H9 (cell line): Measurements from ENCODE around the gene PAQR7. TPM values are rescaled to one million over a fixed set of nuclear protein-coding genes. Genes with fewer than 3 reads are reported as not detected.

Experiments used
- DNase-seq: peaks from one replicate; pipeline ENCODE4 v3.0.0-alpha.2; 2017
- H2AFZ ChIP-seq: one replicate; pipeline ENCODE4 v1.6.1; 2013; ENCODE audit warnings: mild to moderate bottlenecking, low read length, control low read depth, moderate library complexity
- H2AK5ac ChIP-seq: 2 replicates; pipeline ENCODE4 v1.6.1; 2013; ENCODE audit warnings: low read length, control low read depth, mixed read lengths; ENCODE audit not compliant: insufficient read length
- H2BK120ac ChIP-seq: one replicate; pipeline ENCODE4 v1.6.1; 2013; ENCODE audit warnings: low read depth, mild to moderate bottlenecking, low read length, control low read depth, inconsistent platforms; ENCODE audit not compliant: poor library complexity, severe bottlenecking
- H2BK12ac ChIP-seq: 2 replicates; pipeline ENCODE4 v1.6.1; 2013; ENCODE audit warnings: low read length, control low read depth, mixed read lengths, low read depth; ENCODE audit not compliant: insufficient read length
- H2BK15ac ChIP-seq: 2 replicates; pipeline ENCODE4 v1.6.1; 2013; ENCODE audit warnings: low read depth, low read length, control low read depth
- H2BK20ac ChIP-seq: one replicate; pipeline ENCODE4 v1.6.1; 2013; ENCODE audit warnings: low read depth, mild to moderate bottlenecking, low read length, control low read depth, inconsistent platforms; ENCODE audit not compliant: poor library complexity, severe bottlenecking
- H2BK5ac ChIP-seq: 2 replicates; pipeline ENCODE4 v1.6.1; 2013; ENCODE audit warnings: low read length, control low read depth, mixed read lengths; ENCODE audit not compliant: insufficient read length
- H3K14ac ChIP-seq: 2 replicates; pipeline ENCODE4 v1.6.1; 2013; ENCODE audit warnings: low read length, control low read depth; ENCODE audit not compliant: insufficient read depth
- H3K18ac ChIP-seq: 2 replicates; pipeline ENCODE4 v1.6.1; 2013; ENCODE audit warnings: low read depth, mild to moderate bottlenecking, mixed read lengths, low read length, control low read depth; ENCODE audit not compliant: insufficient read length
- H3K23ac ChIP-seq: 2 replicates; pipeline ENCODE4 v1.6.1; 2013; ENCODE audit warnings: low read length, control low read depth, mixed read lengths, low read depth; ENCODE audit not compliant: insufficient read length
- H3K23me2 ChIP-seq: 2 replicates; pipeline ENCODE4 v1.6.1; 2013; ENCODE audit warnings: low read depth, mild to moderate bottlenecking, mixed read lengths, low read length, control low read depth; ENCODE audit not compliant: insufficient read length, poor library complexity, severe bottlenecking
- H3K27ac ChIP-seq: 2 replicates; pipeline ENCODE4 v1.5.1; 2013; ENCODE audit warnings: low read length, control low read depth, mixed read lengths, low read depth; ENCODE audit not compliant: insufficient read length
- H3K27me3 ChIP-seq: 2 replicates; pipeline ENCODE4 v1.6.1; 2013; ENCODE audit warnings: low read length, control low read depth, inconsistent platforms; ENCODE audit not compliant: insufficient read depth
- H3K4ac ChIP-seq: 2 replicates; pipeline ENCODE4 v1.6.1; 2013; ENCODE audit warnings: low read depth, mild to moderate bottlenecking, control low read depth, inconsistent platforms, low read length, moderate library complexity
- H3K4me1 ChIP-seq: 2 replicates; pipeline ENCODE4 v1.6.1; 2013; ENCODE audit warnings: low read length, control low read depth, inconsistent platforms; ENCODE audit not compliant: insufficient read depth
- H3K4me2 ChIP-seq: 2 replicates; pipeline ENCODE4 v1.6.1; 2013; ENCODE audit warnings: low read length, control low read depth, mixed read lengths; ENCODE audit not compliant: insufficient read length, insufficient read depth
- H3K56ac ChIP-seq: 2 replicates; pipeline ENCODE4 v1.6.1; 2013; ENCODE audit warnings: low read depth, mild to moderate bottlenecking, mixed read lengths, low read length, control low read depth; ENCODE audit not compliant: insufficient read length
- H3K79me1 ChIP-seq: 2 replicates; pipeline ENCODE4 v1.6.1; 2013; ENCODE audit warnings: low read depth, mild to moderate bottlenecking, moderate library complexity, low read length, control low read depth, inconsistent platforms; ENCODE audit not compliant: insufficient read depth, poor library complexity, severe bottlenecking
- H3K79me2 ChIP-seq: 2 replicates; pipeline ENCODE4 v1.6.1; 2013; ENCODE audit warnings: low read length, control low read depth, inconsistent platforms; ENCODE audit not compliant: insufficient read depth
- H3K9ac ChIP-seq: 2 replicates; pipeline ENCODE4 v1.6.1; 2013; ENCODE audit warnings: low read length, control low read depth, mixed read lengths; ENCODE audit not compliant: insufficient read length; ENCODE audit errors: extremely low read depth
- H3K9me3 ChIP-seq: one replicate; pipeline ENCODE4 v1.6.1; 2013; ENCODE audit warnings: low read depth, low read length, inconsistent platforms; ENCODE audit not compliant: control insufficient read depth
- H3T11ph ChIP-seq: one replicate; pipeline ENCODE4 v1.6.1; 2013; ENCODE audit warnings: mild to moderate bottlenecking, low read length, control low read depth, inconsistent platforms
- H4K20me1 ChIP-seq: one replicate; pipeline ENCODE4 v1.6.1; 2013; ENCODE audit not compliant: control insufficient read depth, insufficient read length, insufficient read depth
- H4K5ac ChIP-seq: 2 replicates; pipeline ENCODE4 v1.6.1; 2013; ENCODE audit warnings: low read depth, mild to moderate bottlenecking, mixed read lengths, low read length, control low read depth; ENCODE audit not compliant: insufficient read length
- H4K8ac ChIP-seq: replicated peaks from 2 replicates; pipeline ENCODE4 v1.6.1; 2013; ENCODE audit warnings: low read length, control low read depth, mixed read lengths, low read depth; ENCODE audit not compliant: insufficient read length
- H4K91ac ChIP-seq: 2 replicates; pipeline ENCODE4 v1.6.1; 2013; ENCODE audit warnings: low read depth, mild to moderate bottlenecking, moderate library complexity, mixed read lengths, low read length, control low read depth; ENCODE audit not compliant: insufficient read length
- H3K27ac Mint-ChIP-seq, 3 experiments: 2 replicates in 2 of 3; 3 replicates in 1 of 3; pipeline ENCODE4 v1.8.0; 2020 to 2021; ENCODE audit warnings: mixed read lengths in 3 of 3, mild to moderate bottlenecking in 1 of 3, moderate library complexity in 1 of 3
- H3K27me3 Mint-ChIP-seq: 2 replicates; pipeline ENCODE4 v1.8.0; 2021; ENCODE audit warnings: low read depth, mild to moderate bottlenecking, moderate library complexity, mixed read lengths
- H3K36me3 Mint-ChIP-seq, 3 experiments: 2 replicates in 2 of 3; 3 replicates in 1 of 3; pipeline ENCODE4 v1.8.0; 2020 to 2021; ENCODE audit warnings: low read depth in 3 of 3, mixed read lengths in 3 of 3; ENCODE audit not compliant: insufficient read depth in 1 of 3
- H3K4me1 Mint-ChIP-seq, 2 experiments: 2 replicates each; pipeline ENCODE4 v1.8.0; 2020; ENCODE audit warnings: mixed read lengths in 2 of 2
- H3K4me3 Mint-ChIP-seq, 2 experiments: 2 replicates in 1 of 2; 3 replicates in 1 of 2; pipeline ENCODE4 v1.8.0; 2020 to 2021; ENCODE audit warnings: mild to moderate bottlenecking in 2 of 2, mixed read lengths in 2 of 2, moderate library complexity in 1 of 2
- H3K9me3 Mint-ChIP-seq, 2 experiments: 2 replicates in 1 of 2; 3 replicates in 1 of 2; pipeline ENCODE4 v1.8.0; 2020; ENCODE audit warnings: mild to moderate bottlenecking in 2 of 2, mixed read lengths in 2 of 2, moderate library complexity in 1 of 2
- whole genome bisulfite sequencing: extraction: QIAGEN DNeasy Blood & Tissue Kit; methylation state at CpG from one replicate; pipeline ENCODE4 v1.1.7; 2013; ENCODE audit warnings: missing lambda C conversion rate, low lambda C conversion rate, mixed read lengths; ENCODE audit not compliant: insufficient read length; ENCODE audit errors: extremely low coverage; 5-methylcytosine and 5-hydroxymethylcytosine counted together
- total RNA-seq: library from RNA; stranded (reverse); gene quantifications from 2 replicates; pipeline ENCODE4 v1.2.1, GENCODE V29; 2021
- TF ChIP-seq, protein P1 (sequence below): fragments of 200-600 bp; sonication (generic); conservative IDR thresholded peaks from 3 replicates; pipeline ENCODE4 v1.8.0; 2021; ENCODE audit warnings: antibody characterized with exemption, mild to moderate bottlenecking

PAQR7 gene
- total RNA-seq, 1 experiment from 2014 or later: 6.3 TPM

DNA sequence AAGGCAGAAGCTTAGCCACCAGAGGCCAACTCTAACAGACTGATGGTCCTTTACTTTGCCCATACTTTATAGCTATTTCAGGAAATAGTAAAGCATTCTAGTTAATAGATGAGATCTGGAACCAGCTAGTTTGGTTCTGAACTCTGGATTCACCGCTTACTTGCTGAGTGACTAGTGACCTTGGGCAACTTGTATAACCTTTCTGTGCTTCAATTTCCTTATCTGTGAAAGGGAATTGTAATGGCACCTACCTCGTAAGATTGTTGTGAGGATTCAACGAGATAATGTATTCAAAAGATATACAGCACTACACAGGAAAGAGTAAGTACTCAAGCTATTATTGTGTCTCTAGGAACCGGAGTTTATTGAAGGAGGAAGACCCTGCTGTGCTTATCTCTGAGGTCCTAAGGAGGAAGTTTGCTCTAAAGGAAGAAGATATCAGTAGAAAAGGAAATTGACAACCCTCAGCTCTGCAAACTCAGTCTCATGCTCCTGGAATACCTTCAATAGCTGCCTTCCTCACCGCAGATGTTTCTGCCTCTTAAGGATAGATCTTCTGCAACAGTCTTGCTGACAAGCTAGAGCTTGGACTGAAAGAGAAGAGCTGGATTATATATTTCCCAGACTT is 43.8 kb downstream of the PAQR7 start:
- H3T11ph ChIP-seq: no peak overlapping the region

More for the DNA sequence above, 43.8 kb downstream of the PAQR7 start:
- Histone ChIP-seq H3K79me1 (peaks cover 2% of the 10 kb centered on the region), H4K91ac (no peak overlapping the region), H2BK5ac (no peak overlapping the region), H4K8ac (no peak overlapping the region), H2BK15ac (no peak overlapping the region), H3K18ac (no peak overlapping the region), H3K4ac (no peak overlapping the region), H3K4me1 (no peaks in the 10 kb centered on the region), H3K9ac (no peak overlapping the region), H3K27ac (no peak overlapping the region), H3K79me2 (no peaks in the 10 kb centered on the region), H4K5ac (no peak overlapping the region), H3K27me3 (no peaks in the 10 kb centered on the region), H3K23me2 (no peaks in the 10 kb centered on the region), H3K23ac (no peak overlapping the region), H3K14ac (no peak overlapping the region), H3K9me3 (no peaks in the 10 kb centered on the region), H2BK120ac (no peak overlapping the region), H4K20me1 (no peaks in the 10 kb centered on the region), H2AFZ (no peak overlapping the region), H2BK20ac (no peak overlapping the region), H2BK12ac (no peak overlapping the region), H3K56ac (no peak overlapping the region), H3K4me2 (no peak overlapping the region), H2AK5ac (no peak overlapping the region)
- Mint-ChIP-seq H3K4me3 (no peak overlapping the region), H3K27ac (no peak overlapping the region), H3K27me3 (no peaks in the 10 kb centered on the region), H3K36me3 (peaks cover 28 to 87% (median 76%) of the 10 kb centered on the region in 3 experiments; a peak in 6 of 7 replicates), H3K9me3 (no peaks in the 10 kb centered on the region), H3K4me1 (0 out of 4 replicates have a peak, but pooled peaks cover 1% of the 10 kb centered on the region in 2 experiments)
- TF ChIP-seq, protein P1, sequence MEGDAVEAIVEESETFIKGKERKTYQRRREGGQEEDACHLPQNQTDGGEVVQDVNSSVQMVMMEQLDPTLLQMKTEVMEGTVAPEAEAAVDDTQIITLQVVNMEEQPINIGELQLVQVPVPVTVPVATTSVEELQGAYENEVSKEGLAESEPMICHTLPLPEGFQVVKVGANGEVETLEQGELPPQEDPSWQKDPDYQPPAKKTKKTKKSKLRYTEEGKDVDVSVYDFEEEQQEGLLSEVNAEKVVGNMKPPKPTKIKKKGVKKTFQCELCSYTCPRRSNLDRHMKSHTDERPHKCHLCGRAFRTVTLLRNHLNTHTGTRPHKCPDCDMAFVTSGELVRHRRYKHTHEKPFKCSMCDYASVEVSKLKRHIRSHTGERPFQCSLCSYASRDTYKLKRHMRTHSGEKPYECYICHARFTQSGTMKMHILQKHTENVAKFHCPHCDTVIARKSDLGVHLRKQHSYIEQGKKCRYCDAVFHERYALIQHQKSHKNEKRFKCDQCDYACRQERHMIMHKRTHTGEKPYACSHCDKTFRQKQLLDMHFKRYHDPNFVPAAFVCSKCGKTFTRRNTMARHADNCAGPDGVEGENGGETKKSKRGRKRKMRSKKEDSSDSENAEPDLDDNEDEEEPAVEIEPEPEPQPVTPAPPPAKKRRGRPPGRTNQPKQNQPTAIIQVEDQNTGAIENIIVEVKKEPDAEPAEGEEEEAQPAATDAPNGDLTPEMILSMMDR: no peak
- no CpG with 5 or more reads among the region's 5 CpGs for WGBS
- DNase-seq: no peak
